GM23338 (cell line): ENCODE results near the gene SLC45A3.

Experiments
- CREB1 ChIP-seq: fragments of 250-450 bp; sonication (Bioruptor Pico); IDR thresholded peaks from 2 replicates; pipeline ENCODE4 v1.5.0; 2020; ENCODE audit warnings: low read depth, mild to moderate bottlenecking, moderate library complexity
- EZH2 ChIP-seq: fragments of 200-600 bp; sonication (generic); IDR thresholded peaks from one replicate; pipeline ENCODE4 v1.8.0; 2017; ENCODE audit warnings: antibody characterized with exemption, mild to moderate bottlenecking, low read depth; ENCODE audit not compliant: unreplicated experiment
- EZH2phosphoT487 ChIP-seq: fragments of 200-600 bp; sonication (generic); IDR thresholded peaks from one replicate; pipeline ENCODE4 v1.8.1; 2018; ENCODE audit warnings: antibody characterized with exemption; ENCODE audit not compliant: unreplicated experiment
- POLR2AphosphoS5 ChIP-seq: IDR thresholded peaks from 2 replicates; pipeline ENCODE4 v1.6.1; 2016; ENCODE audit warnings: antibody characterized with exemption, low read depth
- STAT1 ChIP-seq: IDR thresholded peaks from one replicate; pipeline ENCODE4 v1.6.1; 2016; ENCODE audit warnings: antibody characterized with exemption; ENCODE audit not compliant: unreplicated experiment
- ZNF331 ChIP-seq: fragments of 250-450 bp; sonication (Bioruptor Pico); IDR thresholded peaks from 2 replicates; pipeline ENCODE4 v1.5.0; 2020; ENCODE audit warnings: low read depth, mild to moderate bottlenecking, moderate library complexity
- TF ChIP-seq, protein P1 (sequence below), 2 experiments: fragments of 200-600 bp in 1 of 2; sonication (generic) in 1 of 2; conservative IDR thresholded peaks; 2 replicates each; pipeline versions ENCODE4 v1.5.1 to v1.6.1; 2016 to 2017; ENCODE audit warnings: antibody characterized with exemption in 2 of 2, low read depth in 2 of 2, mild to moderate bottlenecking in 2 of 2, moderate library complexity in 1 of 2
- TF ChIP-seq, protein P2 (sequence below): IDR thresholded peaks from one replicate; pipeline ENCODE4 v1.6.1; 2018; ENCODE audit warnings: antibody characterized with exemption; ENCODE audit not compliant: unreplicated experiment
- TF ChIP-seq, protein P3 (sequence below): fragments of 250-450 bp; sonication (Bioruptor Pico); IDR thresholded peaks from 2 replicates; pipeline ENCODE4 v1.5.0; 2020; ENCODE audit warnings: mild to moderate bottlenecking, moderate library complexity
- TF ChIP-seq, protein P4 (sequence below): IDR thresholded peaks from 2 replicates; pipeline ENCODE4 v1.6.1; 2016; ENCODE audit warnings: antibody characterized with exemption

DNA sequence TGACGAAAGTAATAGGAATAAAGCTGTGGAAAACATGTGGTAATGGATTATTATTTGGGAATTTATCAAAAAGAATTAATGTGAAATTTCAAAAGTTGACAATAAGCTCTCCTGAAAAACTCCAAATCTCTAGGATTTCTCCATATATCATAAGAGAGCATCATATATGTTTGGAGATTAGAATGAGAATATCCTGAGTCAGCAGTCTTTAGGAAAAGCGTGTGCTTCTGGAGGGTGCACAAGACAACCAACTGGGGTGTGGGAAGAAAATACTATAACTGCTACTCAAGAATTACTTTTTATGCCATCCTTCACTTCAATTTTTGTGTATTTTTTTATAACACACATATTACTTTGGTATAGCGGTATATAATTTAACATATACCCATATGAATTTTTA is 68.2 kb downstream of the SLC45A3 start:
- TF ChIP-seq, protein P1, sequence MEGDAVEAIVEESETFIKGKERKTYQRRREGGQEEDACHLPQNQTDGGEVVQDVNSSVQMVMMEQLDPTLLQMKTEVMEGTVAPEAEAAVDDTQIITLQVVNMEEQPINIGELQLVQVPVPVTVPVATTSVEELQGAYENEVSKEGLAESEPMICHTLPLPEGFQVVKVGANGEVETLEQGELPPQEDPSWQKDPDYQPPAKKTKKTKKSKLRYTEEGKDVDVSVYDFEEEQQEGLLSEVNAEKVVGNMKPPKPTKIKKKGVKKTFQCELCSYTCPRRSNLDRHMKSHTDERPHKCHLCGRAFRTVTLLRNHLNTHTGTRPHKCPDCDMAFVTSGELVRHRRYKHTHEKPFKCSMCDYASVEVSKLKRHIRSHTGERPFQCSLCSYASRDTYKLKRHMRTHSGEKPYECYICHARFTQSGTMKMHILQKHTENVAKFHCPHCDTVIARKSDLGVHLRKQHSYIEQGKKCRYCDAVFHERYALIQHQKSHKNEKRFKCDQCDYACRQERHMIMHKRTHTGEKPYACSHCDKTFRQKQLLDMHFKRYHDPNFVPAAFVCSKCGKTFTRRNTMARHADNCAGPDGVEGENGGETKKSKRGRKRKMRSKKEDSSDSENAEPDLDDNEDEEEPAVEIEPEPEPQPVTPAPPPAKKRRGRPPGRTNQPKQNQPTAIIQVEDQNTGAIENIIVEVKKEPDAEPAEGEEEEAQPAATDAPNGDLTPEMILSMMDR (conservative IDR thresholded peaks at IDR 0.05; ENCODE audit: low read depth in 2 of 2): no peak
- TF ChIP-seq, protein P2, sequence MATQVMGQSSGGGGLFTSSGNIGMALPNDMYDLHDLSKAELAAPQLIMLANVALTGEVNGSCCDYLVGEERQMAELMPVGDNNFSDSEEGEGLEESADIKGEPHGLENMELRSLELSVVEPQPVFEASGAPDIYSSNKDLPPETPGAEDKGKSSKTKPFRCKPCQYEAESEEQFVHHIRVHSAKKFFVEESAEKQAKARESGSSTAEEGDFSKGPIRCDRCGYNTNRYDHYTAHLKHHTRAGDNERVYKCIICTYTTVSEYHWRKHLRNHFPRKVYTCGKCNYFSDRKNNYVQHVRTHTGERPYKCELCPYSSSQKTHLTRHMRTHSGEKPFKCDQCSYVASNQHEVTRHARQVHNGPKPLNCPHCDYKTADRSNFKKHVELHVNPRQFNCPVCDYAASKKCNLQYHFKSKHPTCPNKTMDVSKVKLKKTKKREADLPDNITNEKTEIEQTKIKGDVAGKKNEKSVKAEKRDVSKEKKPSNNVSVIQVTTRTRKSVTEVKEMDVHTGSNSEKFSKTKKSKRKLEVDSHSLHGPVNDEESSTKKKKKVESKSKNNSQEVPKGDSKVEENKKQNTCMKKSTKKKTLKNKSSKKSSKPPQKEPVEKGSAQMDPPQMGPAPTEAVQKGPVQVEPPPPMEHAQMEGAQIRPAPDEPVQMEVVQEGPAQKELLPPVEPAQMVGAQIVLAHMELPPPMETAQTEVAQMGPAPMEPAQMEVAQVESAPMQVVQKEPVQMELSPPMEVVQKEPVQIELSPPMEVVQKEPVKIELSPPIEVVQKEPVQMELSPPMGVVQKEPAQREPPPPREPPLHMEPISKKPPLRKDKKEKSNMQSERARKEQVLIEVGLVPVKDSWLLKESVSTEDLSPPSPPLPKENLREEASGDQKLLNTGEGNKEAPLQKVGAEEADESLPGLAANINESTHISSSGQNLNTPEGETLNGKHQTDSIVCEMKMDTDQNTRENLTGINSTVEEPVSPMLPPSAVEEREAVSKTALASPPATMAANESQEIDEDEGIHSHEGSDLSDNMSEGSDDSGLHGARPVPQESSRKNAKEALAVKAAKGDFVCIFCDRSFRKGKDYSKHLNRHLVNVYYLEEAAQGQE: no peak
- TF ChIP-seq, protein P3, sequence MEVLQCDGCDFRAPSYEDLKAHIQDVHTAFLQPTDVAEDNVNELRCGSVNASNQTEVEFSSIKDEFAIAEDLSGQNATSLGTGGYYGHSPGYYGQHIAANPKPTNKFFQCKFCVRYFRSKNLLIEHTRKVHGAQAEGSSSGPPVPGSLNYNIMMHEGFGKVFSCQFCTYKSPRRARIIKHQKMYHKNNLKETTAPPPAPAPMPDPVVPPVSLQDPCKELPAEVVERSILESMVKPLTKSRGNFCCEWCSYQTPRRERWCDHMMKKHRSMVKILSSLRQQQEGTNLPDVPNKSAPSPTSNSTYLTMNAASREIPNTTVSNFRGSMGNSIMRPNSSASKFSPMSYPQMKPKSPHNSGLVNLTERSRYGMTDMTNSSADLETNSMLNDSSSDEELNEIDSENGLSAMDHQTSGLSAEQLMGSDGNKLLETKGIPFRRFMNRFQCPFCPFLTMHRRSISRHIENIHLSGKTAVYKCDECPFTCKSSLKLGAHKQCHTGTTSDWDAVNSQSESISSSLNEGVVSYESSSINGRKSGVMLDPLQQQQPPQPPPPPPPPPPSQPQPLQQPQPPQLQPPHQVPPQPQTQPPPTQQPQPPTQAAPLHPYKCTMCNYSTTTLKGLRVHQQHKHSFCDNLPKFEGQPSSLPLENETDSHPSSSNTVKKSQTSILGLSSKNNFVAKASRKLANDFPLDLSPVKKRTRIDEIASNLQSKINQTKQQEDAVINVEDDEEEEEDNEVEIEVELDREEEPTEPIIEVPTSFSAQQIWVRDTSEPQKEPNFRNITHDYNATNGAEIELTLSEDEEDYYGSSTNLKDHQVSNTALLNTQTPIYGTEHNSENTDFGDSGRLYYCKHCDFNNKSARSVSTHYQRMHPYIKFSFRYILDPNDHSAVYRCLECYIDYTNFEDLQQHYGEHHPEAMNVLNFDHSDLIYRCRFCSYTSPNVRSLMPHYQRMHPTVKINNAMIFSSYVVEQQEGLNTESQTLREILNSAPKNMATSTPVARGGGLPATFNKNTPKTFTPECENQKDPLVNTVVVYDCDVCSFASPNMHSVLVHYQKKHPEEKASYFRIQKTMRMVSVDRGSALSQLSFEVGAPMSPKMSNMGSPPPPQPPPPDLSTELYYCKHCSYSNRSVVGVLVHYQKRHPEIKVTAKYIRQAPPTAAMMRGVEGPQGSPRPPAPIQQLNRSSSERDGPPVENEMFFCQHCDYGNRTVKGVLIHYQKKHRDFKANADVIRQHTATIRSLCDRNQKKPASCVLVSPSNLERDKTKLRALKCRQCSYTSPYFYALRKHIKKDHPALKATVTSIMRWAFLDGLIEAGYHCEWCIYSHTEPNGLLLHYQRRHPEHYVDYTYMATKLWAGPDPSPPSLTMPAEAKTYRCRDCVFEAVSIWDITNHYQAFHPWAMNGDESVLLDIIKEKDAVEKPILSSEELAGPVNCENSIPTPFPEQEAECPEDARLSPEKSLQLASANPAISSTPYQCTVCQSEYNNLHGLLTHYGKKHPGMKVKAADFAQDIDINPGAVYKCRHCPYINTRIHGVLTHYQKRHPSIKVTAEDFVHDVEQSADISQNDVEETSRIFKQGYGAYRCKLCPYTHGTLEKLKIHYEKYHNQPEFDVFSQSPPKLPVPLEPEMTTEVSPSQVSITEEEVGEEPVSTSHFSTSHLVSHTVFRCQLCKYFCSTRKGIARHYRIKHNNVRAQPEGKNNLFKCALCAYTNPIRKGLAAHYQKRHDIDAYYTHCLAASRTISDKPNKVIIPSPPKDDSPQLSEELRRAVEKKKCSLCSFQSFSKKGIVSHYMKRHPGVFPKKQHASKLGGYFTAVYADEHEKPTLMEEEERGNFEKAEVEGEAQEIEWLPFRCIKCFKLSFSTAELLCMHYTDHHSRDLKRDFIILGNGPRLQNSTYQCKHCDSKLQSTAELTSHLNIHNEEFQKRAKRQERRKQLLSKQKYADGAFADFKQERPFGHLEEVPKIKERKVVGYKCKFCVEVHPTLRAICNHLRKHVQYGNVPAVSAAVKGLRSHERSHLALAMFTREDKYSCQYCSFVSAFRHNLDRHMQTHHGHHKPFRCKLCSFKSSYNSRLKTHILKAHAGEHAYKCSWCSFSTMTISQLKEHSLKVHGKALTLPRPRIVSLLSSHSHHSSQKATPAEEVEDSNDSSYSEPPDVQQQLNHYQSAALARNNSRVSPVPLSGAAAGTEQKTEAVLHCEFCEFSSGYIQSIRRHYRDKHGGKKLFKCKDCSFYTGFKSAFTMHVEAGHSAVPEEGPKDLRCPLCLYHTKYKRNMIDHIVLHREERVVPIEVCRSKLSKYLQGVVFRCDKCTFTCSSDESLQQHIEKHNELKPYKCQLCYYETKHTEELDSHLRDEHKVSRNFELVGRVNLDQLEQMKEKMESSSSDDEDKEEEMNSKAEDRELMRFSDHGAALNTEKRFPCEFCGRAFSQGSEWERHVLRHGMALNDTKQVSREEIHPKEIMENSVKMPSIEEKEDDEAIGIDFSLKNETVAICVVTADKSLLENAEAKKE (CRISPR knock-in tag): no peak
- TF ChIP-seq POLR2AphosphoS5 (no peak), EZH2phosphoT487 (no peak), CREB1 (CRISPR knock-in tag) (no peak), ZNF331 (CRISPR knock-in tag) (no peak), EZH2 (no peak), STAT1 (no peak)
- TF ChIP-seq, protein P4, sequence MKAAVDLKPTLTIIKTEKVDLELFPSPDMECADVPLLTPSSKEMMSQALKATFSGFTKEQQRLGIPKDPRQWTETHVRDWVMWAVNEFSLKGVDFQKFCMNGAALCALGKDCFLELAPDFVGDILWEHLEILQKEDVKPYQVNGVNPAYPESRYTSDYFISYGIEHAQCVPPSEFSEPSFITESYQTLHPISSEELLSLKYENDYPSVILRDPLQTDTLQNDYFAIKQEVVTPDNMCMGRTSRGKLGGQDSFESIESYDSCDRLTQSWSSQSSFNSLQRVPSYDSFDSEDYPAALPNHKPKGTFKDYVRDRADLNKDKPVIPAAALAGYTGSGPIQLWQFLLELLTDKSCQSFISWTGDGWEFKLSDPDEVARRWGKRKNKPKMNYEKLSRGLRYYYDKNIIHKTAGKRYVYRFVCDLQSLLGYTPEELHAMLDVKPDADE: no peak
